DOHH2 (cell line): ENCODE data around the gene TRPC3.

Source experiments
- H3F3A ChIP-seq: fragments of 200-600 bp; sonication (generic), shearing (Covaris generic); 2 replicates; pipeline ENCODE4 v1.6.0; 2016; ENCODE audit warnings: antibody characterized with exemption, mild to moderate bottlenecking; ENCODE audit not compliant: control insufficient read depth, insufficient read depth
- H3K27ac ChIP-seq: fragments of 200-600 bp; sonication (generic); 2 replicates; pipeline ENCODE4 v1.5.1; 2014; ENCODE audit warnings: low read depth, mild to moderate bottlenecking, low read length, moderate library complexity
- H3K27me3 ChIP-seq: fragments of 200-600 bp; sonication (generic); 2 replicates; pipeline ENCODE4 v1.6.1; 2014; ENCODE audit warnings: mild to moderate bottlenecking, low read length, mixed read lengths; ENCODE audit not compliant: control insufficient read depth
- H3K36me3 ChIP-seq: fragments of 200-600 bp; sonication (generic); 2 replicates; pipeline ENCODE4 v1.6.1; 2014; ENCODE audit warnings: mild to moderate bottlenecking, low read length, moderate library complexity, mixed read lengths; ENCODE audit not compliant: control insufficient read depth
- H3K4me1 ChIP-seq: fragments of 200-600 bp; sonication (generic); 2 replicates; pipeline ENCODE4 v1.6.1; 2014; ENCODE audit warnings: mild to moderate bottlenecking, low read length, mixed read lengths; ENCODE audit not compliant: control insufficient read depth
- H3K4me2 ChIP-seq: fragments of 200-600 bp; sonication (generic); 2 replicates; pipeline ENCODE4 v1.6.0; 2014; ENCODE audit warnings: mild to moderate bottlenecking, low read length, moderate library complexity
- H3K4me3 ChIP-seq: fragments of 200-600 bp; sonication (generic); 2 replicates; pipeline ENCODE4 v1.5.1; 2014; ENCODE audit warnings: mild to moderate bottlenecking, low read length, mixed read lengths
- H3K79me2 ChIP-seq: fragments of 200-600 bp; sonication (generic); 2 replicates; pipeline ENCODE4 v1.6.1; 2014; ENCODE audit warnings: mild to moderate bottlenecking, low read length, mixed read lengths; ENCODE audit not compliant: control insufficient read depth
- H3K9me2 ChIP-seq: fragments of 200-600 bp; sonication (generic); replicated peaks from 2 replicates; pipeline ENCODE4 v1.6.1; 2014; ENCODE audit warnings: mild to moderate bottlenecking, low read length, mixed read lengths; ENCODE audit not compliant: control insufficient read depth
- H3K9me3 ChIP-seq: fragments of 200-600 bp; sonication (generic); 2 replicates; pipeline ENCODE4 v1.6.1; 2014; ENCODE audit warnings: antibody characterized with exemption, low read length, mixed read lengths; ENCODE audit not compliant: control insufficient read depth, insufficient read depth
- H4K20me1 ChIP-seq: fragments of 200-600 bp; sonication (generic); 2 replicates; pipeline ENCODE4 v1.6.0; 2014; ENCODE audit warnings: low read depth, mild to moderate bottlenecking, antibody characterized with exemption, low read length, moderate library complexity; ENCODE audit not compliant: control insufficient read depth, insufficient read depth
- CTCF ChIP-seq: fragments of 200-600 bp; sonication (generic); IDR thresholded peaks from one replicate; pipeline ENCODE4 v1.5.1; 2014; ENCODE audit warnings: antibody characterized with exemption, mild to moderate bottlenecking, low read depth, low read length; ENCODE audit not compliant: poor library complexity, severe bottlenecking
- EZH2phosphoT487 ChIP-seq: fragments of 200-600 bp; sonication (generic); IDR thresholded peaks from 2 replicates; pipeline ENCODE4 v1.6.1; 2017; ENCODE audit warnings: borderline replicate concordance, mild to moderate bottlenecking, antibody characterized with exemption, low read length, moderate library complexity, mixed read lengths

TRPC3 gene

GRCh38 chr4:121968859-121969258 lies 17.0 kb upstream of the TRPC3 start:
- Histone ChIP-seq H4K20me1 (no peaks in the 10 kb centered on the region), H3K9me2 (no peaks in the 10 kb centered on the region), H3K36me3 (no peaks in the 10 kb centered on the region), H3K4me3 (no peak overlapping the region), H3K27me3 (no peaks in the 10 kb centered on the region), H3K9me3 (no peaks in the 10 kb centered on the region), H3K27ac (no peak overlapping the region), H3F3A (no peaks in the 10 kb centered on the region), H3K4me2 (no peak overlapping the region), H3K4me1 (no peaks in the 10 kb centered on the region), H3K79me2 (no peaks in the 10 kb centered on the region)
- TF ChIP-seq CTCF: no peak
- no peak for TF ChIP-seq EZH2phosphoT487

- no peaks in the 10 kb centered on the region for H3K9me2 ChIP-seq
- no peaks in the 10 kb centered on the region for H3K9me3 ChIP-seq
- H3K4me3 ChIP-seq: no peak overlapping the region
- no peaks in the 10 kb centered on the region for H4K20me1 ChIP-seq
- H3K27ac ChIP-seq: no peak overlapping the region
- no peak for TF ChIP-seq CTCF
- no peak for TF ChIP-seq EZH2phosphoT487
- no peak overlapping the region for H3K4me2 ChIP-seq
- H3K79me2 ChIP-seq: no peaks in the 10 kb centered on the region
- no peaks in the 10 kb centered on the region for H3K4me1 ChIP-seq
- H3K36me3 ChIP-seq: no peaks in the 10 kb centered on the region
- no peaks in the 10 kb centered on the region for H3F3A ChIP-seq
- no peaks in the 10 kb centered on the region for H3K27me3 ChIP-seq
Measured at GRCh38 chr4:121964958-121965357, 13.1 kb upstream of the TRPC3 start.

GRCh38 chr4:121960818-121961217 lies 9.0 kb upstream of the TRPC3 start:
- no peaks in the 10 kb centered on the region for H4K20me1 ChIP-seq
- no peaks in the 10 kb centered on the region for H3K36me3 ChIP-seq
- H3K9me3 ChIP-seq: no peaks in the 10 kb centered on the region
- H3K4me3 ChIP-seq: no peak overlapping the region
- H3F3A ChIP-seq: no peaks in the 10 kb centered on the region
- no peaks in the 10 kb centered on the region for H3K4me1 ChIP-seq
- TF ChIP-seq CTCF (no peak), EZH2phosphoT487 (no peak)
- H3K79me2 ChIP-seq: no peaks in the 10 kb centered on the region
- no peak overlapping the region for H3K4me2 ChIP-seq
- no peaks in the 10 kb centered on the region for H3K27me3 ChIP-seq
- H3K9me2 ChIP-seq: no peaks in the 10 kb centered on the region
- H3K27ac ChIP-seq: no peak overlapping the region

GRCh38 chr4:121958777-121959176 lies 6.9 kb upstream of the TRPC3 start:
- H3F3A ChIP-seq: no peaks in the 10 kb centered on the region
- TF ChIP-seq EZH2phosphoT487 (no peak), CTCF (no peak)
- no peaks in the 10 kb centered on the region for H3K27me3 ChIP-seq

More at GRCh38 chr4:121958777-121959176, 6.9 kb upstream of the TRPC3 start:
- H3K36me3 ChIP-seq: no peaks in the 10 kb centered on the region
- no peak overlapping the region for H3K27ac ChIP-seq
- H3K4me2 ChIP-seq: no peak overlapping the region
- no peaks in the 10 kb centered on the region for H3K79me2 ChIP-seq
- H3K9me3 ChIP-seq: no peaks in the 10 kb centered on the region
- no peaks in the 10 kb centered on the region for H4K20me1 ChIP-seq
- H3K4me1 ChIP-seq: no peaks in the 10 kb centered on the region
- H3K9me2 ChIP-seq: no peaks in the 10 kb centered on the region
- no peak overlapping the region for H3K4me3 ChIP-seq
